Epithelial cell of prostate (primary cell): ENCODE data around the gene GLP1R.

Experiments used
- DNase-seq: peaks from one replicate; pipeline ENCODE4 v3.0.0-alpha.2; 2011; ENCODE audit warnings: low read depth, low spot score
- H3K27ac ChIP-seq: fragments of 450-650 bp; 2 replicates; pipeline ENCODE4 v1.5.1; 2017; ENCODE audit warnings: mild to moderate bottlenecking

The GLP1R gene

GRCh38 chr6:39041072-39041471 lies 7.5 kb upstream of the GLP1R start:
- no peak for DNase-seq
- H3K27ac ChIP-seq, result no peak overlapping the region

GRCh38 chr6:39043776-39044175 lies 4.8 kb upstream of the GLP1R start:
- no peak overlapping the region for H3K27ac ChIP-seq
- no peak for DNase-seq

- no peak for DNase-seq
- no peak overlapping the region for H3K27ac ChIP-seq
Observed at GRCh38 chr6:39044181-39044580, 4.4 kb upstream of the GLP1R start.

- DNase-seq, result no peak
Observed at GRCh38 chr6:39047434-39048327, 900 bp upstream of the GLP1R start.

GRCh38 chr6:39049575-39050283 lies 1.1 kb downstream of the GLP1R start:
- H3K27ac ChIP-seq, result no peak overlapping the region
- DNase-seq, result no peak

More at GRCh38 chr6:39047434-39048327, 900 bp upstream of the GLP1R start:
- no peak overlapping the region for H3K27ac ChIP-seq

- no peak overlapping the region for H3K27ac ChIP-seq
- no peak for DNase-seq
Observed at GRCh38 chr6:39050453-39051112, 2.0 kb downstream of the GLP1R start.

- no peak for DNase-seq
- no peak overlapping the region for H3K27ac ChIP-seq
Observed at GRCh38 chr6:39051399-39052122, 3.0 kb downstream of the GLP1R start.

- DNase-seq, result no peak
- no peak overlapping the region for H3K27ac ChIP-seq
Observed at GRCh38 chr6:39053016-39053624, 4.5 kb downstream of the GLP1R start.

GRCh38 chr6:39053854-39054576 lies 5.4 kb downstream of the GLP1R start:
- DNase-seq, result no peak
- no peak overlapping the region for H3K27ac ChIP-seq

GRCh38 chr6:39054577-39055142 lies 6.1 kb downstream of the GLP1R start:
- H3K27ac ChIP-seq, result no peak overlapping the region
- no peak for DNase-seq

- H3K27ac ChIP-seq, result no peak overlapping the region
Observed at GRCh38 chr6:39055661-39056060, 7.1 kb downstream of the GLP1R start.

GRCh38 chr6:39056191-39056590 lies 7.6 kb downstream of the GLP1R start:
- DNase-seq, result no peak
- no peak overlapping the region for H3K27ac ChIP-seq

More at GRCh38 chr6:39055661-39056060, 7.1 kb downstream of the GLP1R start:
- DNase-seq, result no peak

GRCh38 chr6:39056681-39057080 lies 8.1 kb downstream of the GLP1R start:
- no peak for DNase-seq
- no peak overlapping the region for H3K27ac ChIP-seq

GRCh38 chr6:39057251-39058155 lies 8.9 kb downstream of the GLP1R start:
- H3K27ac ChIP-seq, result no peak overlapping the region
- no peak for DNase-seq

GRCh38 chr6:39058471-39059147 lies 10.0 kb downstream of the GLP1R start:
- H3K27ac ChIP-seq, result no peak overlapping the region
- DNase-seq, result no peak

- DNase-seq, result no peak
- H3K27ac ChIP-seq, result no peak overlapping the region
Observed at GRCh38 chr6:39059496-39060310, 11.1 kb downstream of the GLP1R start.
